ENCODE results near the gene RAB7B.

- TF ChIP-seq GATA2 (IDR thresholded peaks at IDR 0.05; ENCODE audit: low read depth, low read length) = no peak
- no peak for TF ChIP-seq GATA3 (IDR thresholded peaks at IDR 0.05; ENCODE audit: low read depth, low read length)
These were observed 4.5 kb downstream of the RAB7B start for GRCh38 chr1:205998457-205999241.

Data from SH-SY5Y (cell line).